WTC11 (cell line): ENCODE measurements around the gene HMCES. TPM values are rescaled to one million over a fixed set of nuclear protein-coding genes. Genes with fewer than 3 reads are reported as not detected.

ENCODE experiments used
- ATAC-seq: fragments of 200-7000 bp; cut with Tn5 transposase; 2 replicates; pipeline ENCODE4 v1.10.0; 2021; ENCODE audit warnings: mild to moderate bottlenecking, moderate library complexity
- CTCF ChIA-PET: fragments of 300-600 bp; sonication (Branson Sonifier 250); formaldehyde crosslinking; loops from one replicate; lab custom pipeline; 2021; ENCODE audit warnings: antibody characterized with exemption; lab: Charles Lee
- POLR2A ChIA-PET: fragments of 350-600 bp; sonication (Branson Sonifier 250); formaldehyde crosslinking; loops from one replicate; lab custom pipeline; 2021; ENCODE audit warnings: antibody characterized with exemption; lab: Charles Lee
- DNase-seq: peaks from one replicate; pipeline ENCODE4 v3.0.0; 2021; ENCODE audit warnings: low spot score
- H3K27ac Mint-ChIP-seq: 2 replicates; pipeline ENCODE4 v1.8.0; 2021; ENCODE audit warnings: mixed read lengths
- H3K27me3 Mint-ChIP-seq: 2 replicates; pipeline ENCODE4 v1.8.0; 2021; ENCODE audit warnings: low read depth, mild to moderate bottlenecking, moderate library complexity, mixed read lengths
- H3K36me3 Mint-ChIP-seq: 2 replicates; pipeline ENCODE4 v1.8.0; 2021; ENCODE audit warnings: mixed read lengths
- H3K4me1 Mint-ChIP-seq: 2 replicates; pipeline ENCODE4 v1.8.0; 2022; ENCODE audit warnings: mixed read lengths
- H3K4me3 Mint-ChIP-seq: 2 replicates; pipeline ENCODE4 v1.8.0; 2021; ENCODE audit warnings: mild to moderate bottlenecking, moderate library complexity, mixed read lengths
- H3K9me3 Mint-ChIP-seq: 2 replicates; pipeline ENCODE4 v1.8.0; 2021; ENCODE audit warnings: mixed read lengths
- ATF2 ChIP-seq: sonication (generic); formaldehyde crosslinking; IDR thresholded peaks from 2 replicates; pipeline ENCODE4 v1.8.1; 2022; ENCODE audit warnings: low read depth, missing genetic modification reagents, borderline replicate concordance
- E2F5 ChIP-seq: sonication (generic); formaldehyde crosslinking; IDR thresholded peaks from 2 replicates; pipeline ENCODE4 v1.8.1; 2022; ENCODE audit warnings: mild to moderate bottlenecking, moderate library complexity, missing genetic modification reagents
- EMX1 ChIP-seq: fragments of 250-450 bp; sonication (Bioruptor Pico); IDR thresholded peaks from 2 replicates; pipeline ENCODE4 v1.8.0; 2021; ENCODE audit warnings: mild to moderate bottlenecking
- ETV6 ChIP-seq: sonication (generic); formaldehyde crosslinking; IDR thresholded peaks from 2 replicates; pipeline ENCODE4 v1.8.1; 2022; ENCODE audit warnings: mild to moderate bottlenecking, missing genetic modification reagents
- JAZF1 ChIP-seq: fragments of 250-450 bp; sonication (Bioruptor Pico); IDR thresholded peaks from 2 replicates; pipeline ENCODE4 v1.9.0; 2021; ENCODE audit warnings: moderate library complexity, mild to moderate bottlenecking, inconsistent platforms
- PRRX2 ChIP-seq: fragments of 250-450 bp; sonication (Bioruptor Pico); IDR thresholded peaks from 2 replicates; pipeline ENCODE4 v1.8.0; 2021; ENCODE audit warnings: mild to moderate bottlenecking
- SP1 ChIP-seq: sonication (generic); formaldehyde crosslinking; conservative IDR thresholded peaks from 2 replicates; pipeline ENCODE4 v1.8.1; 2022; ENCODE audit warnings: missing genetic modification reagents
- TEAD1 ChIP-seq: sonication (generic); formaldehyde crosslinking; IDR thresholded peaks from 2 replicates; pipeline ENCODE4 v1.8.0; 2022; ENCODE audit warnings: mild to moderate bottlenecking, missing genetic modification reagents
- ZMAT4 ChIP-seq: fragments of 250-450 bp; sonication (Bioruptor Pico); IDR thresholded peaks from 2 replicates; pipeline ENCODE4 v1.9.0; 2021; ENCODE audit warnings: mild to moderate bottlenecking
- ZNF138 ChIP-seq: sonication (generic); formaldehyde crosslinking; conservative IDR thresholded peaks from 2 replicates; pipeline ENCODE4 v1.8.1; 2022; ENCODE audit warnings: mild to moderate bottlenecking, moderate library complexity, missing genetic modification reagents
- ZNF396 ChIP-seq: fragments of 250-450 bp; sonication (Bioruptor Pico); IDR thresholded peaks from 2 replicates; pipeline ENCODE4 v1.8.0; 2021; ENCODE audit warnings: mild to moderate bottlenecking, moderate library complexity, borderline replicate concordance
- ZNF416 ChIP-seq: fragments of 250-450 bp; sonication (Bioruptor Pico); IDR thresholded peaks from 2 replicates; pipeline ENCODE4 v1.9.0; 2021; ENCODE audit warnings: mild to moderate bottlenecking, inconsistent platforms
- ZNF532 ChIP-seq: fragments of 250-450 bp; sonication (Bioruptor Pico); IDR thresholded peaks from 2 replicates; pipeline ENCODE4 v1.9.0; 2021; ENCODE audit warnings: mild to moderate bottlenecking, borderline replicate concordance
- total RNA-seq: library from RNA; stranded (reverse); gene quantifications from 3 replicates; pipeline ENCODE4 v1.2.3, GENCODE V29; 2021
- TF ChIP-seq, protein P1 (sequence below): sonication (generic); formaldehyde crosslinking; conservative IDR thresholded peaks from 2 replicates; pipeline ENCODE4 v1.8.1; 2022; ENCODE audit warnings: mild to moderate bottlenecking, missing genetic modification reagents

The HMCES gene
- total RNA-seq, 1 experiment from 2014 or later, result 47.7 TPM

DNA sequence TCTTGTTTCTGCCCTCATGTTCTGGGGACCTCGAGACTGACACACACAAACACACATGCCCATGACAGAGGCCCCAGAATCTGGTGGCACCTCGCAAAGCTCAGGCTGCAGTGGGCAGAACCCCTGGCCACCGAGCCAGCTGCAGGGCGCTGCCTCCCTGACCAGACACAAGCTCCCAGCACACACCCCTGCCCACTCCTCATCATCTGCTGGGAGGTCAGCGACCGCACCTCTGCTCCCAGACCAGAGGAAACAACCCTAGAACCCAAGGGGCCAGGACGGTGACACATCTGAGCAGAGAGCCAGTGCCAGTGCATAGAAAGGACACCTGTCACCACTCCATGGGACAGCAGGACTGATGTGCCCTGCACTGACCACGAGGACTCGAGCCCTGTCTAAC, 43.2 kb downstream of the HMCES start:
- DNase-seq (no peak), ATAC-seq (no peak)
- no peak overlapping the region for H3K27ac Mint-ChIP-seq
- POLR2A ChIA-PET, result no interaction called here
- H3K4me1 Mint-ChIP-seq, result no peaks in the 10 kb centered on the region
- H3K27me3 Mint-ChIP-seq, result no peaks in the 10 kb centered on the region; the same call in 1 of the 2 replicates
- H3K4me3 Mint-ChIP-seq, result no peak overlapping the region
- no peaks in the 10 kb centered on the region for H3K9me3 Mint-ChIP-seq
- no peaks in the 10 kb centered on the region for H3K36me3 Mint-ChIP-seq
- TF ChIP-seq ETV6 (CRISPR knock-in tag), result no peak
- TF ChIP-seq SP1 (CRISPR knock-in tag), result no peak
- no peak for TF ChIP-seq PRRX2 (CRISPR knock-in tag)
- TF ChIP-seq ZNF138, result no peak
- TF ChIP-seq, all 79 proteins: peak for 0
- CTCF ChIA-PET, result no interaction called here

DNA sequence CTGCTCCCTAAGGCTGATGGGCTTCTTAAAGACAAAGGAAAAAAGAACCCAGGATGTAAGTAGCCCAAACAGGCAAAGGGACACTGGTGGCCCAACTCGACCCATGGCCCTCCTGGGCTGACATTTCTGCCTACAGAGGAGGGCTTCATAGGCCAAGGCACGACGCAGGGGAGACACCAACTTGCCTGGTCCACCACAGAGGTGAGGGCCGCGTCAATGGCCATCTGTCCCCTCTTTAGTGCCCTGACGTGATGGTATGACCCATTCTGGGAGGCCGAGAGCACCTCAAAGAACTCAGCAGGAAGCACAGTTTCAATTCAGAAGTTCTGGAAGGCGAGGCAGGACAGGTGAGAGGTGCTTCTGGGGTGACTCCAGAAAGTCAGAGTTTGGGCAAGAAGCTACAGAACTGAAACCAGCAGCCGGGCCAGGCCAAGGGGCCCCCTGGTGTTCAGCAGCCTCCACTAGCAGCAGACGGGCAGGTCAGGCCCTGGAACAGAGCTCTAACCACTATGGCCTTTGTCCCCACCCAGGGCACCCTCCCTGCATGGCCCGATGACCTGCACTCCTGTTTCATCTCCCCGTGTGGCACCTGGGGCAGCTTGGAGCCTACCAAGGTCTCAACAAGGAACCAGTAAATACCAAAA, 45.1 kb downstream of the HMCES start:
- Mint-ChIP-seq H3K4me1 (no peaks in the 10 kb centered on the region), H3K4me3 (no peak overlapping the region), H3K27ac (no peak overlapping the region), H3K9me3 (no peaks in the 10 kb centered on the region), H3K36me3 (no peaks in the 10 kb centered on the region), H3K27me3 (no peaks in the 10 kb centered on the region; the same call in 1 of the 2 replicates)
- ChIA-PET POLR2A (no interaction called here), CTCF (interaction anchor here (0.6 to 1.5 kb wide), 5 partner anchors 9 to 52 kb away, joined by 3 to 5 read pairs (median 4); no protein-coding TSS in a partner anchor)
- ATAC-seq, result no peak
- no peak for DNase-seq
- TF ChIP-seq EMX1 (no peak), TEAD1 (no peak), JAZF1 (CRISPR knock-in tag) (no peak), ZMAT4 (CRISPR knock-in tag) (no peak), E2F5 (CRISPR knock-in tag) (no peak), ATF2 (CRISPR knock-in tag) (no peak), ZNF396 (CRISPR knock-in tag) (no peak), ZNF532 (CRISPR knock-in tag) (no peak), ZNF416 (CRISPR knock-in tag) (no peak)

DNA sequence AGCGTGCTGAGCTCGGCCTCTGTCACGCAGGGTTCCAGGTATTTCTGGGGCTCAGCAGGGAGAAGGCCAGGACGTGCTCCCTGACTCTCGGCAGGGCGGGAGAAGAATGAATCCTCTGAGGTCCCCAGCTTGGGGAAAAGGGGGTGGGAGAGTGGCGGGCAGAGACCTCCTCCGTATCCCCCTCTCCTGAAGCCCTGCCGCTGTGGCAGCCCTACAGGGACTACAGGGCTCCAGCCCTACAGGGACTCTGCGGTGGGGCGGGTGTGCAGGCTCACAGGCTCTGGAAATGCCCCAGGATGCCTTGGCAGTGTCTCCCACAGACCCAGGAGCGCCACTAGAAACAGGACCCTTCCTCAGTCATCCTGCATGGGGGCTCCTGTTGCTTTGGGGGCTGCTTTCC, 46.2 kb downstream of the HMCES start:
- ChIA-PET CTCF (interaction anchor here (0.9 to 1.5 kb wide), 3 partner anchors 10 to 53 kb away, joined by 3 to 4 read pairs (median 4); no protein-coding TSS in a partner anchor), POLR2A (no interaction called here)
- Mint-ChIP-seq H3K9me3 (no peaks in the 10 kb centered on the region), H3K27ac (no peak overlapping the region), H3K27me3 (no peaks in the 10 kb centered on the region; the same call in 1 of the 2 replicates), H3K36me3 (no peaks in the 10 kb centered on the region), H3K4me1 (no peaks in the 10 kb centered on the region), H3K4me3 (no peak overlapping the region)
- TF ChIP-seq, protein P1, sequence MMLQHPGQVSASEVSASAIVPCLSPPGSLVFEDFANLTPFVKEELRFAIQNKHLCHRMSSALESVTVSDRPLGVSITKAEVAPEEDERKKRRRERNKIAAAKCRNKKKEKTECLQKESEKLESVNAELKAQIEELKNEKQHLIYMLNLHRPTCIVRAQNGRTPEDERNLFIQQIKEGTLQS (CRISPR knock-in tag), result no peak
- ATAC-seq, result no peak
- no peak for DNase-seq
